Ishikawa (cell line): ENCODE data around the gene PDE4B.

Experiments
- CEBPB ChIP-seq: IDR thresholded peaks from 2 replicates; pipeline ENCODE4 v1.6.1; 2012
- EP300 ChIP-seq: IDR thresholded peaks from 2 replicates; pipeline ENCODE4 v1.6.1; 2012; ENCODE audit warnings: borderline replicate concordance
- YY1 ChIP-seq: IDR thresholded peaks from 2 replicates; pipeline ENCODE4 v1.6.1; 2012; ENCODE audit warnings: low read depth
- TF ChIP-seq, protein P1 (sequence below): IDR thresholded peaks from 2 replicates; pipeline ENCODE4 v1.6.1; 2012
- TF ChIP-seq, protein P2 (sequence below): IDR thresholded peaks from 2 replicates; pipeline ENCODE4 v1.6.1; 2012; ENCODE audit warnings: low read depth, mild to moderate bottlenecking
- TF ChIP-seq, protein P3 (sequence below): IDR thresholded peaks from 2 replicates; pipeline ENCODE4 v1.6.1; 2012

DNA sequence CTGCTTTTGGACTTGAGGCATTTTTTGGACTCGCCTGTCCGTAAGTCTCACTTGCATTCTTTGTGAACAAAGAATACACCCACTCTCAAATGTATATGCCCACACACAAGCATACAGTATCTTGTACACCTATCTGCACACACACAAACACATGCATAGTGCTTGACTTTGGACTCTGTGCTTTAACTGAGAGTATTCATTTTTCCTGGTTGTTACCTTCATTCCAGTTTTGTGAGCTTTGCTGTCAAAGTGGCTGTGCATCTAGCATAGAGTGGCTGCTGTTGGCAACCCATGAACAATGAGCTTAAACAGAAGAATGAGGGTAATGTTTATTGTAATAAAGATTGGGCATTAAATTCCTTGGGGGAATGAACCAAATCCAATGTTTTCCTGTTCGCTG is 199.0 kb downstream of the PDE4B start:
- TF ChIP-seq, protein P1, sequence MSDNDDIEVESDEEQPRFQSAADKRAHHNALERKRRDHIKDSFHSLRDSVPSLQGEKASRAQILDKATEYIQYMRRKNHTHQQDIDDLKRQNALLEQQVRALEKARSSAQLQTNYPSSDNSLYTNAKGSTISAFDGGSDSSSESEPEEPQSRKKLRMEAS = no peak
- TF ChIP-seq YY1 (no peak), EP300 (no peak), CEBPB (no peak)
- TF ChIP-seq, protein P2, sequence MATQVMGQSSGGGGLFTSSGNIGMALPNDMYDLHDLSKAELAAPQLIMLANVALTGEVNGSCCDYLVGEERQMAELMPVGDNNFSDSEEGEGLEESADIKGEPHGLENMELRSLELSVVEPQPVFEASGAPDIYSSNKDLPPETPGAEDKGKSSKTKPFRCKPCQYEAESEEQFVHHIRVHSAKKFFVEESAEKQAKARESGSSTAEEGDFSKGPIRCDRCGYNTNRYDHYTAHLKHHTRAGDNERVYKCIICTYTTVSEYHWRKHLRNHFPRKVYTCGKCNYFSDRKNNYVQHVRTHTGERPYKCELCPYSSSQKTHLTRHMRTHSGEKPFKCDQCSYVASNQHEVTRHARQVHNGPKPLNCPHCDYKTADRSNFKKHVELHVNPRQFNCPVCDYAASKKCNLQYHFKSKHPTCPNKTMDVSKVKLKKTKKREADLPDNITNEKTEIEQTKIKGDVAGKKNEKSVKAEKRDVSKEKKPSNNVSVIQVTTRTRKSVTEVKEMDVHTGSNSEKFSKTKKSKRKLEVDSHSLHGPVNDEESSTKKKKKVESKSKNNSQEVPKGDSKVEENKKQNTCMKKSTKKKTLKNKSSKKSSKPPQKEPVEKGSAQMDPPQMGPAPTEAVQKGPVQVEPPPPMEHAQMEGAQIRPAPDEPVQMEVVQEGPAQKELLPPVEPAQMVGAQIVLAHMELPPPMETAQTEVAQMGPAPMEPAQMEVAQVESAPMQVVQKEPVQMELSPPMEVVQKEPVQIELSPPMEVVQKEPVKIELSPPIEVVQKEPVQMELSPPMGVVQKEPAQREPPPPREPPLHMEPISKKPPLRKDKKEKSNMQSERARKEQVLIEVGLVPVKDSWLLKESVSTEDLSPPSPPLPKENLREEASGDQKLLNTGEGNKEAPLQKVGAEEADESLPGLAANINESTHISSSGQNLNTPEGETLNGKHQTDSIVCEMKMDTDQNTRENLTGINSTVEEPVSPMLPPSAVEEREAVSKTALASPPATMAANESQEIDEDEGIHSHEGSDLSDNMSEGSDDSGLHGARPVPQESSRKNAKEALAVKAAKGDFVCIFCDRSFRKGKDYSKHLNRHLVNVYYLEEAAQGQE = no peak
- TF ChIP-seq, protein P3, sequence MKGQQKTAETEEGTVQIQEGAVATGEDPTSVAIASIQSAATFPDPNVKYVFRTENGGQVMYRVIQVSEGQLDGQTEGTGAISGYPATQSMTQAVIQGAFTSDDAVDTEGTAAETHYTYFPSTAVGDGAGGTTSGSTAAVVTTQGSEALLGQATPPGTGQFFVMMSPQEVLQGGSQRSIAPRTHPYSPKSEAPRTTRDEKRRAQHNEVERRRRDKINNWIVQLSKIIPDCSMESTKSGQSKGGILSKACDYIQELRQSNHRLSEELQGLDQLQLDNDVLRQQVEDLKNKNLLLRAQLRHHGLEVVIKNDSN = no peak
